ENCODE data around the gene OR2T35.

Gene OR2T35

GRCh38 chr1:248627971-248628844, 16.9 kb downstream of the OR2T35 start:
- DNase-seq (ENCODE audit: low read depth, low spot score), result no peak

GRCh38 chr1:248625971-248626370, 19.1 kb downstream of the OR2T35 start:
- DNase-seq (ENCODE audit: low read depth, low spot score), result no peak

- DNase-seq (ENCODE audit: low read depth, low spot score), result no peak
Observed at GRCh38 chr1:248625166-248625565, 19.9 kb downstream of the OR2T35 start.

GRCh38 chr1:248622570-248623001, 22.5 kb downstream of the OR2T35 start:
- DNase-seq (ENCODE audit: low read depth, low spot score), result no peak

- no peak for DNase-seq (ENCODE audit: low read depth, low spot score)
Observed at GRCh38 chr1:248621770-248622169, 23.3 kb downstream of the OR2T35 start.

GRCh38 chr1:248618878-248619277, 26.2 kb downstream of the OR2T35 start:
- DNase-seq (ENCODE audit: low read depth, low spot score), result no peak

GRCh38 chr1:248618119-248618518, 27.0 kb downstream of the OR2T35 start:
- no peak for DNase-seq (ENCODE audit: low read depth, low spot score)

GRCh38 chr1:248613742-248614141, 31.3 kb downstream of the OR2T35 start:
- DNase-seq (ENCODE audit: low read depth, low spot score), result no peak

- DNase-seq (ENCODE audit: low read depth, low spot score), result no peak
Observed at GRCh38 chr1:248611883-248612414, 33.1 kb downstream of the OR2T35 start.

GRCh38 chr1:248610301-248610700, 34.8 kb downstream of the OR2T35 start:
- no peak for DNase-seq (ENCODE audit: low read depth, low spot score)

GRCh38 chr1:248599396-248599795, 45.7 kb downstream of the OR2T35 start:
- DNase-seq (ENCODE audit: low read depth, low spot score), result no peak

- DNase-seq (ENCODE audit: low read depth, low spot score), result no peak
Observed at GRCh38 chr1:248597589-248597988, 47.5 kb downstream of the OR2T35 start, which contains the start of gene OR2T10. Gene OR2T10, minus strand, starts transcription at chr1:248597700. Its CDS starts 3,932 bp downstream, at chr1:248593768.

- DNase-seq (ENCODE audit: low read depth, low spot score), result no peak
Observed at GRCh38 chr1:248596615-248597014, 48.5 kb downstream of the OR2T35 start.

GRCh38 chr1:248593226-248593625, 51.9 kb downstream of the OR2T35 start:
- DNase-seq (ENCODE audit: low read depth, low spot score), result no peak

- DNase-seq (ENCODE audit: low read depth, low spot score), result no peak
Observed at GRCh38 chr1:248592655-248593054, 52.4 kb downstream of the OR2T35 start.

GRCh38 chr1:248590055-248590454, 55.0 kb downstream of the OR2T35 start:
- no peak for DNase-seq (ENCODE audit: low read depth, low spot score)

- no peak for DNase-seq (ENCODE audit: low read depth, low spot score)
Observed at GRCh38 chr1:248589334-248589733, 55.7 kb downstream of the OR2T35 start.
